HepG2 (cell line): ENCODE measurements around the gene RNF126. TPM values are rescaled to one million over a fixed set of nuclear protein-coding genes. Genes with fewer than 3 reads are reported as not detected.

Experiments
- DBP ChIP-seq: sonication (generic); formaldehyde crosslinking; IDR thresholded peaks from 2 replicates; pipeline ENCODE4 v1.4.0; 2020; ENCODE audit warnings: missing genetic modification reagents; ENCODE audit errors: not compliant biosample characterization
- DMAP1 ChIP-seq: IDR thresholded peaks from 2 replicates; pipeline ENCODE4 v1.6.1; 2016
- DMTF1 ChIP-seq: sonication (generic); formaldehyde crosslinking; IDR thresholded peaks from 2 replicates; pipeline ENCODE4 v1.4.0; 2020; ENCODE audit warnings: mild to moderate bottlenecking, missing genetic modification reagents
- DNMT1 ChIP-seq: sonication (generic); formaldehyde crosslinking; IDR thresholded peaks from 2 replicates; pipeline ENCODE4 v1.5.1; 2020; ENCODE audit warnings: mild to moderate bottlenecking, missing genetic modification reagents
- DNMT3B ChIP-seq: conservative IDR thresholded peaks from 2 replicates; pipeline ENCODE4 v1.6.1; 2016; ENCODE audit warnings: missing biosample characterization, control low read depth
- ELK4 ChIP-seq: sonication (generic); formaldehyde crosslinking; IDR thresholded peaks from 2 replicates; pipeline ENCODE4 v1.9.0; 2021; ENCODE audit warnings: missing genetic modification reagents, borderline replicate concordance
- KAT2B ChIP-seq: fragments of 150-350 bp; IDR thresholded peaks from 2 replicates; pipeline ENCODE4 v1.6.1; 2014; ENCODE audit warnings: low read depth, low read length, borderline replicate concordance
- MED8 ChIP-seq: sonication (generic); formaldehyde crosslinking; IDR thresholded peaks from 2 replicates; pipeline ENCODE4 v1.8.1; 2023; ENCODE audit warnings: mild to moderate bottlenecking, missing genetic modification reagents; ENCODE audit not compliant: insufficient replicate concordance
- MIXL1 ChIP-seq: IDR thresholded peaks from 2 replicates; pipeline ENCODE4 v1.6.1; 2016
- NFIC ChIP-seq: IDR thresholded peaks from 2 replicates; pipeline ENCODE4 v1.6.1; 2012; ENCODE audit warnings: mild to moderate bottlenecking, low read length, inconsistent platforms
- NONO ChIP-seq, 2 experiments: fragments of 450-650 bp in 1 of 2; sonication (generic) in 1 of 2; formaldehyde crosslinking in 1 of 2; IDR thresholded peaks in 1 of 2; conservative IDR thresholded peaks in 1 of 2; 2 replicates each; pipeline versions ENCODE4 v1.6.1 to v1.8.0; 2017 to 2022; ENCODE audit warnings: mild to moderate bottlenecking in 1 of 2, missing genetic modification reagents in 1 of 2, moderate library complexity in 1 of 2
- SMAD9 ChIP-seq: sonication (generic); formaldehyde crosslinking; IDR thresholded peaks from 2 replicates; pipeline ENCODE4 v1.5.1; 2020; ENCODE audit warnings: mild to moderate bottlenecking, missing genetic modification reagents
- STAT5B ChIP-seq: sonication (generic); formaldehyde crosslinking; IDR thresholded peaks from 2 replicates; pipeline ENCODE4 v1.4.0; 2020; ENCODE audit warnings: missing genetic modification reagents
- TCF12 ChIP-seq, 2 experiments: fragments of 450-650 bp in 1 of 2; sonication (generic) in 1 of 2; formaldehyde crosslinking in 1 of 2; IDR thresholded peaks; 2 replicates each; pipeline versions ENCODE4 v1.6.1 to v1.8.0; 2017 to 2022; ENCODE audit warnings: antibody characterized with exemption in 1 of 2, mild to moderate bottlenecking in 1 of 2, missing genetic modification reagents in 1 of 2, moderate library complexity in 1 of 2
- ZIK1 ChIP-seq: sonication (generic); formaldehyde crosslinking; IDR thresholded peaks from 2 replicates; pipeline ENCODE4 v1.5.0; 2020; ENCODE audit warnings: mild to moderate bottlenecking, low read depth, missing genetic modification reagents, borderline replicate concordance
- ZMYM4 ChIP-seq: sonication (generic); formaldehyde crosslinking; IDR thresholded peaks from 2 replicates; pipeline ENCODE4 v1.8.1; 2023; ENCODE audit warnings: mild to moderate bottlenecking, missing genetic modification reagents
- ZNF251 ChIP-seq: sonication (generic); formaldehyde crosslinking; IDR thresholded peaks from 2 replicates; pipeline ENCODE4 v1.9.0; 2021; ENCODE audit warnings: mild to moderate bottlenecking, missing genetic modification reagents
- ZNF709 ChIP-seq: sonication (generic); formaldehyde crosslinking; IDR thresholded peaks from 2 replicates; pipeline ENCODE4 v1.5.0; 2020; ENCODE audit warnings: mild to moderate bottlenecking, missing genetic modification reagents
- ZNF747 ChIP-seq: sonication (generic); formaldehyde crosslinking; IDR thresholded peaks from 2 replicates; pipeline ENCODE4 v1.8.1; 2023; ENCODE audit warnings: missing genetic modification reagents, mild to moderate bottlenecking, borderline replicate concordance
- ZNF781 ChIP-seq: sonication (generic); formaldehyde crosslinking; IDR thresholded peaks from 2 replicates; pipeline ENCODE4 v1.5.1; 2020; ENCODE audit warnings: borderline replicate concordance, mild to moderate bottlenecking, missing genetic modification reagents; ENCODE audit errors: not compliant biosample characterization
- polyA plus RNA-seq, 8 experiments: library from polyadenylated mRNA; depleted of rRNA in 3 of 8; stranded (reverse) in 7 of 8; unstranded in 1 of 8; fragments of >200 nt; fragmentation: Illumina TruSeq in 4 of 8; extraction: Trizol in 4 of 8; gene quantifications; 2 replicates each; pipeline versions ENCODE4 v1.2.1 to v1.2.3, GENCODE V29; 2011 to 2016; ENCODE audit warnings: low read depth in 4 of 8, missing spikeins in 1 of 8, mixed read lengths in 1 of 8; ENCODE audit not compliant: insufficient read depth in 1 of 8
- total RNA-seq, 5 experiments: library from RNA; depleted of rRNA; stranded (reverse); fragments of >200 nt; fragmentation: Illumina TruSeq; extraction: Trizol; gene quantifications; 2 replicates each; pipeline ENCODE4 v1.2.3, GENCODE V29; 2016; ENCODE audit warnings: low read depth in 1 of 5
- TF ChIP-seq, protein P1 (sequence below): sonication (generic); formaldehyde crosslinking; IDR thresholded peaks from 2 replicates; pipeline ENCODE4 v1.4.0; 2020; ENCODE audit warnings: mild to moderate bottlenecking, missing genetic modification reagents
- TF ChIP-seq, protein P2 (sequence below): sonication (generic); formaldehyde crosslinking; IDR thresholded peaks from 2 replicates; pipeline ENCODE4 v1.9.0; 2022; ENCODE audit warnings: missing genetic modification reagents, mild to moderate bottlenecking, borderline replicate concordance

RNF126 gene
- total and polyA plus RNA-seq, 2 of the 13 experiments (the other 11 are each of a cell fraction or from before 2014, with no cell fraction given) = 23.2 to 34.0 TPM

DNA sequence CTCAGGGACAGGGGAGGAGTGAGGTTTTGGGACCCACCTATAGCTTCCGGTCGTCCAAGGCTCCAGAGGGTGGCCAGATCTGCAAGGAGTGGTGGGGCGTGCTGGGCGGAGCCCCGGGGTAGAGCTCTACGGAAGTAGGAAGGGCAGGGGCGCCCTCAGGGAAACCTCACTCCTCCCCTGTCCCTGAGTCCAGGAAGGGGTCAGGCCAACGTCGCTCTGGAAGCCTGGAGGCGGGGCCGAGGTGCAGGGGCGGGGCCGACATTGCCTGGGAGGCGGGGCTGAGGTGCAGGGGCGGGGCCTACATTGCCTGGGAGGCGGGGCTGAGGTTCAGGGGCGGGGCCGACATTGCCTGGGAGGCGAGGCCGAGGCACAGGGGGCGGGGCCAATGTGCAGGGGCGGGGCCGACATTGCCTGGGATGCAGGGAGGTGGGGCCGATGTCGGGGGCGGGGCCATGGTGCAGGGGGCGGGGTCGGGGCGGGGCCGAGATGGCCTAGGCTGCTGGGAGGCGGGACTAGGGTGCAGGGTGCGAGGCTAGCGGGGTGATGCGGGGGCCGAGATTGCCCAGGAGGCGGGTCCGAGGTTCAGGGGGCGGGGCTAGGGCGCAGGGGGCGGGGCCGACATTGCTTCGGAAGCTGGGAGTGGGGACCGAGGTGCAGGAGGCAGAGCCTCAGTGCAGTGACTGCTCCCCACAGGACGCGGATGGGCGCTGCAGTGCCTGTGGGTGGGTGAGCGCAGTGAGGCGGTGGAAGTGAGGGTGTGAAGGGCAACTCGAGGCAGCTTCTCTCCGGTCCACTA, 40.8 kb upstream of the RNF126 start (continued):
- TF ChIP-seq STAT5B (CRISPR knock-in tag) = no peak
- TF ChIP-seq NFIC = no peak
- no peak for TF ChIP-seq DBP (CRISPR knock-in tag)
- no peak for TF ChIP-seq ZNF251 (CRISPR knock-in tag)
- no peak for TF ChIP-seq MIXL1 (CRISPR knock-in tag)
- no peak for TF ChIP-seq TCF12 (IDR thresholded peaks at IDR 0.05)
- TF ChIP-seq TCF12 (CRISPR knock-in tag; IDR thresholded peaks at IDR 0.05) = no peak
- TF ChIP-seq ELK4 (CRISPR knock-in tag) = 0 out of 2 replicates have a peak, but pooled peaks have one; percentile 26
- TF ChIP-seq DMTF1 (CRISPR knock-in tag) = no peak
- TF ChIP-seq ZIK1 (CRISPR knock-in tag) = no peak
- TF ChIP-seq SMAD9 (CRISPR knock-in tag) = no peak
- TF ChIP-seq, protein P1, sequence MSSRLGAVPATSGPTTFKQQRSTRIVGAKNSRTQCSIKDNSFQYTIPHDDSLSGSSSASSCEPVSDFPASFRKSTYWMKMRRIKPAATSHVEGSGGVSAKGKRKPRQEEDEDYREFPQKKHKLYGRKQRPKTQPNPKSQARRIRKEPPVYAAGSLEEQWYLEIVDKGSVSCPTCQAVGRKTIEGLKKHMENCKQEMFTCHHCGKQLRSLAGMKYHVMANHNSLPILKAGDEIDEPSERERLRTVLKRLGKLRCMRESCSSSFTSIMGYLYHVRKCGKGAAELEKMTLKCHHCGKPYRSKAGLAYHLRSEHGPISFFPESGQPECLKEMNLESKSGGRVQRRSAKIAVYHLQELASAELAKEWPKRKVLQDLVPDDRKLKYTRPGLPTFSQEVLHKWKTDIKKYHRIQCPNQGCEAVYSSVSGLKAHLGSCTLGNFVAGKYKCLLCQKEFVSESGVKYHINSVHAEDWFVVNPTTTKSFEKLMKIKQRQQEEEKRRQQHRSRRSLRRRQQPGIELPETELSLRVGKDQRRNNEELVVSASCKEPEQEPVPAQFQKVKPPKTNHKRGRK (CRISPR knock-in tag) = no peak
- TF ChIP-seq ZMYM4 (CRISPR knock-in tag) = no peak
- no peak for TF ChIP-seq ZNF781 (CRISPR knock-in tag)
- TF ChIP-seq ZNF709 (CRISPR knock-in tag) = no peak
- TF ChIP-seq DMAP1 (CRISPR knock-in tag) = no peak
- TF ChIP-seq, protein P2, sequence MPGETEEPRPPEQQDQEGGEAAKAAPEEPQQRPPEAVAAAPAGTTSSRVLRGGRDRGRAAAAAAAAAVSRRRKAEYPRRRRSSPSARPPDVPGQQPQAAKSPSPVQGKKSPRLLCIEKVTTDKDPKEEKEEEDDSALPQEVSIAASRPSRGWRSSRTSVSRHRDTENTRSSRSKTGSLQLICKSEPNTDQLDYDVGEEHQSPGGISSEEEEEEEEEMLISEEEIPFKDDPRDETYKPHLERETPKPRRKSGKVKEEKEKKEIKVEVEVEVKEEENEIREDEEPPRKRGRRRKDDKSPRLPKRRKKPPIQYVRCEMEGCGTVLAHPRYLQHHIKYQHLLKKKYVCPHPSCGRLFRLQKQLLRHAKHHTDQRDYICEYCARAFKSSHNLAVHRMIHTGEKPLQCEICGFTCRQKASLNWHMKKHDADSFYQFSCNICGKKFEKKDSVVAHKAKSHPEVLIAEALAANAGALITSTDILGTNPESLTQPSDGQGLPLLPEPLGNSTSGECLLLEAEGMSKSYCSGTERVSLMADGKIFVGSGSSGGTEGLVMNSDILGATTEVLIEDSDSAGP (CRISPR knock-in tag) = peak; percentile 46
- no peak for TF ChIP-seq MED8 (CRISPR knock-in tag)
- no peak for TF ChIP-seq DNMT3B (CRISPR knock-in tag)
- TF ChIP-seq ZNF747 (CRISPR knock-in tag) = no peak; the same call in 1 of the 2 replicates
- no peak for TF ChIP-seq NONO (IDR thresholded peaks at IDR 0.05)
- TF ChIP-seq NONO (CRISPR knock-in tag; conservative IDR thresholded peaks at IDR 0.05) = no peak
- TF ChIP-seq KAT2B = no peak
- no peak for TF ChIP-seq DNMT1 (CRISPR knock-in tag)
